Daoy (cell line): ENCODE data around the gene ANKH. TPM values are rescaled to one million over a fixed set of nuclear protein-coding genes. Genes with fewer than 3 reads are reported as not detected.
"Not testable (repeated sequence)": the region's sequence is repeated elsewhere in the genome, so short reads cannot be mapped to it uniquely, and the experiment has no call there.

Source experiments
- DNase-seq: peaks from one replicate; pipeline ENCODE4 v3.0.0-alpha.2; 2015; ENCODE audit warnings: low read depth
- total RNA-seq: library from RNA; depleted of rRNA; stranded (reverse); fragments of >200 nt; shearing (Covaris generic); gene quantifications from 2 replicates; pipeline ENCODE4 v1.2.3, GENCODE V29; 2014; rRNA removed

Gene ANKH
- 14.4 and 27.2 TPM in 2 replicates for total RNA-seq

- peak; percentile 89 for DNase-seq
These were observed at the start of gene ANKH for GRCh38 chr5:14871214-14872069. ANKH (minus strand) TSS chr5:14871778; CDS start chr5:14871447, 331 bp downstream.

- peak; percentile 42 for DNase-seq
These were observed 48.5 kb upstream of the ANKH start for GRCh38 chr5:14920121-14920520.

GRCh38 chr5:14919106-14919505, 47.5 kb upstream of the ANKH start:
- not testable (repeated sequence) for DNase-seq

- DNase-seq, result no peak
These were observed 46.1 kb upstream of the ANKH start for GRCh38 chr5:14917719-14918118.

- peak; percentile 71 for DNase-seq
These were observed 43.8 kb upstream of the ANKH start for GRCh38 chr5:14915291-14915952.

GRCh38 chr5:14914623-14915260, 43.2 kb upstream of the ANKH start:
- peak; percentile 49 for DNase-seq

- no peak for DNase-seq
These were observed 42.6 kb upstream of the ANKH start for GRCh38 chr5:14914193-14914592.

GRCh38 chr5:14913096-14913495, 41.5 kb upstream of the ANKH start:
- no peak for DNase-seq

GRCh38 chr5:14912206-14912605, 40.6 kb upstream of the ANKH start:
- no peak for DNase-seq

- no peak for DNase-seq
These were observed 37.8 kb upstream of the ANKH start for GRCh38 chr5:14909369-14909768.

GRCh38 chr5:14908172-14908571, 36.6 kb upstream of the ANKH start:
- DNase-seq, result peak; percentile 73

- DNase-seq, result no peak
These were observed 35.0 kb upstream of the ANKH start for GRCh38 chr5:14906628-14907027.

- no peak for DNase-seq
These were observed 31.4 kb upstream of the ANKH start for GRCh38 chr5:14902826-14903560.

- DNase-seq, result peak; percentile 65
These were observed 30.0 kb upstream of the ANKH start for GRCh38 chr5:14901462-14902051.

- DNase-seq, result peak; percentile 58
These were observed 29.3 kb upstream of the ANKH start for GRCh38 chr5:14900693-14901461.

GRCh38 chr5:14896131-14896530, 24.6 kb upstream of the ANKH start:
- DNase-seq, result no peak

GRCh38 chr5:14895301-14895700, 23.7 kb upstream of the ANKH start:
- peak; percentile 50 for DNase-seq

- no peak for DNase-seq
These were observed 23.2 kb upstream of the ANKH start for GRCh38 chr5:14894748-14895147.

GRCh38 chr5:14893381-14893780, 21.8 kb upstream of the ANKH start:
- no peak for DNase-seq

- no peak for DNase-seq
These were observed 19.3 kb upstream of the ANKH start for GRCh38 chr5:14890846-14891245.
